HepG2 (cell line): ENCODE measurements around the gene NTN5. TPM values are rescaled to one million over a fixed set of nuclear protein-coding genes. Genes with fewer than 3 reads are reported as not detected.

ENCODE experiments used
- DMAP1 ChIP-seq: IDR thresholded peaks from 2 replicates; pipeline ENCODE4 v1.6.1; 2016
- E2F1 ChIP-seq: sonication (generic); formaldehyde crosslinking; IDR thresholded peaks from 2 replicates; pipeline ENCODE4 v1.5.0; 2020; ENCODE audit warnings: missing genetic modification reagents
- HMG20A ChIP-seq: IDR thresholded peaks from 2 replicates; pipeline ENCODE4 v1.6.1; 2016; ENCODE audit warnings: borderline replicate concordance
- KLF9 ChIP-seq: IDR thresholded peaks from 2 replicates; pipeline ENCODE4 v1.6.1; 2016; ENCODE audit warnings: low read depth
- NCOR1 ChIP-seq: fragments of 200-600 bp; sonication (generic); IDR thresholded peaks from 2 replicates; pipeline ENCODE4 v1.7.0; 2017; ENCODE audit warnings: antibody characterized with exemption, low read length, borderline replicate concordance
- RBAK ChIP-seq: sonication (generic); formaldehyde crosslinking; IDR thresholded peaks from 2 replicates; pipeline ENCODE4 v1.5.1; 2020; ENCODE audit warnings: mild to moderate bottlenecking, missing genetic modification reagents
- REL ChIP-seq: sonication (generic); formaldehyde crosslinking; conservative IDR thresholded peaks from 2 replicates; pipeline ENCODE4 v1.8.0; 2022; ENCODE audit warnings: mild to moderate bottlenecking, missing genetic modification reagents, moderate library complexity
- SAFB2 ChIP-seq: sonication (generic); formaldehyde crosslinking; IDR thresholded peaks from 2 replicates; pipeline ENCODE4 v1.5.1; 2020; ENCODE audit warnings: missing genetic modification reagents, low read depth, mild to moderate bottlenecking, borderline replicate concordance
- SIN3A ChIP-seq: IDR thresholded peaks from 2 replicates; pipeline ENCODE4 v1.6.1; 2011; ENCODE audit warnings: low read depth, mild to moderate bottlenecking, control low read depth, low read length, borderline replicate concordance
- SKIL ChIP-seq: sonication (generic); formaldehyde crosslinking; IDR thresholded peaks from 2 replicates; pipeline ENCODE4 v1.8.0; 2022; ENCODE audit warnings: missing genetic modification reagents, mild to moderate bottlenecking, moderate library complexity, borderline replicate concordance
- U2AF1 ChIP-seq: fragments of 200-400 bp; formaldehyde crosslinking; optimal IDR thresholded peaks from 2 replicates; pipeline ENCODE3; 2017; ENCODE audit warnings: mild to moderate bottlenecking, low read depth, low read length
- XRCC5 ChIP-seq: fragments of 200-400 bp; formaldehyde crosslinking; optimal IDR thresholded peaks from 2 replicates; pipeline ENCODE3; 2017; ENCODE audit warnings: mild to moderate bottlenecking, low read length
- ZFAT ChIP-seq: sonication (generic); formaldehyde crosslinking; conservative IDR thresholded peaks from 2 replicates; pipeline ENCODE4 v1.8.1; 2023; ENCODE audit warnings: missing genetic modification reagents, inconsistent platforms
- ZFX ChIP-seq: sonication (generic); formaldehyde crosslinking; IDR thresholded peaks from 2 replicates; pipeline ENCODE4 v1.4.0; 2020; ENCODE audit warnings: mild to moderate bottlenecking, low read depth, missing genetic modification reagents, moderate library complexity
- ZNF20 ChIP-seq: sonication (generic); formaldehyde crosslinking; IDR thresholded peaks from 2 replicates; pipeline ENCODE4 v1.4.0; 2020; ENCODE audit warnings: mild to moderate bottlenecking, moderate library complexity, missing genetic modification reagents
- ZNF562 ChIP-seq: sonication (generic); formaldehyde crosslinking; IDR thresholded peaks from 2 replicates; pipeline ENCODE4 v1.8.0; 2022; ENCODE audit warnings: missing genetic modification reagents, borderline replicate concordance
- polyA plus RNA-seq, 8 experiments: library from polyadenylated mRNA; depleted of rRNA in 3 of 8; stranded (reverse) in 7 of 8; unstranded in 1 of 8; fragments of >200 nt; fragmentation: Illumina TruSeq in 4 of 8; extraction: Trizol in 4 of 8; gene quantifications; 2 replicates each; pipeline versions ENCODE4 v1.2.1 to v1.2.3, GENCODE V29; 2011 to 2016; ENCODE audit warnings: low read depth in 4 of 8, missing spikeins in 1 of 8, mixed read lengths in 1 of 8; ENCODE audit not compliant: insufficient read depth in 1 of 8
- total RNA-seq, 5 experiments: library from RNA; depleted of rRNA; stranded (reverse); fragments of >200 nt; fragmentation: Illumina TruSeq; extraction: Trizol; gene quantifications; 2 replicates each; pipeline ENCODE4 v1.2.3, GENCODE V29; 2016; ENCODE audit warnings: low read depth in 1 of 5
- TF ChIP-seq, protein P1 (sequence below): sonication (generic); formaldehyde crosslinking; conservative IDR thresholded peaks from 2 replicates; pipeline ENCODE4 v1.4.0; 2020; ENCODE audit warnings: mild to moderate bottlenecking, missing genetic modification reagents, moderate library complexity
- TF ChIP-seq, protein P2 (sequence below): sonication (generic); formaldehyde crosslinking; IDR thresholded peaks from 2 replicates; pipeline ENCODE4 v1.8.0; 2022; ENCODE audit warnings: mild to moderate bottlenecking, missing genetic modification reagents, moderate library complexity

The NTN5 gene
- total and polyA plus RNA-seq, 2 of the 13 experiments (the other 11 are each of a cell fraction or from before 2014, with no cell fraction given): 0.05 TPM; not detected in 1

GRCh38 chr19:48634424-48635262 lies 38.2 kb downstream of the NTN5 start (continued):
- TF ChIP-seq SAFB2 (CRISPR knock-in tag) (no peak), SKIL (CRISPR knock-in tag) (no peak), U2AF1 (no peak), ZFAT (CRISPR knock-in tag) (no peak), E2F1 (no peak), DMAP1 (CRISPR knock-in tag) (peak; percentile 61), REL (no peak), KLF9 (CRISPR knock-in tag) (peak; percentile 92), NCOR1 (peak; percentile 74; the same call in 1 of the 2 replicates), ZNF20 (CRISPR knock-in tag) (no peak), SIN3A (peak; percentile 58; the same call in 1 of the 2 replicates), HMG20A (0 out of 2 replicates have a peak, but pooled peaks have one; percentile 14), XRCC5 (no peak), ZFX (CRISPR knock-in tag) (peak; percentile 79), ZNF562 (CRISPR knock-in tag) (no peak), RBAK (CRISPR knock-in tag) (no peak; the same call in 1 of the 2 replicates)
- TF ChIP-seq, protein P1, sequence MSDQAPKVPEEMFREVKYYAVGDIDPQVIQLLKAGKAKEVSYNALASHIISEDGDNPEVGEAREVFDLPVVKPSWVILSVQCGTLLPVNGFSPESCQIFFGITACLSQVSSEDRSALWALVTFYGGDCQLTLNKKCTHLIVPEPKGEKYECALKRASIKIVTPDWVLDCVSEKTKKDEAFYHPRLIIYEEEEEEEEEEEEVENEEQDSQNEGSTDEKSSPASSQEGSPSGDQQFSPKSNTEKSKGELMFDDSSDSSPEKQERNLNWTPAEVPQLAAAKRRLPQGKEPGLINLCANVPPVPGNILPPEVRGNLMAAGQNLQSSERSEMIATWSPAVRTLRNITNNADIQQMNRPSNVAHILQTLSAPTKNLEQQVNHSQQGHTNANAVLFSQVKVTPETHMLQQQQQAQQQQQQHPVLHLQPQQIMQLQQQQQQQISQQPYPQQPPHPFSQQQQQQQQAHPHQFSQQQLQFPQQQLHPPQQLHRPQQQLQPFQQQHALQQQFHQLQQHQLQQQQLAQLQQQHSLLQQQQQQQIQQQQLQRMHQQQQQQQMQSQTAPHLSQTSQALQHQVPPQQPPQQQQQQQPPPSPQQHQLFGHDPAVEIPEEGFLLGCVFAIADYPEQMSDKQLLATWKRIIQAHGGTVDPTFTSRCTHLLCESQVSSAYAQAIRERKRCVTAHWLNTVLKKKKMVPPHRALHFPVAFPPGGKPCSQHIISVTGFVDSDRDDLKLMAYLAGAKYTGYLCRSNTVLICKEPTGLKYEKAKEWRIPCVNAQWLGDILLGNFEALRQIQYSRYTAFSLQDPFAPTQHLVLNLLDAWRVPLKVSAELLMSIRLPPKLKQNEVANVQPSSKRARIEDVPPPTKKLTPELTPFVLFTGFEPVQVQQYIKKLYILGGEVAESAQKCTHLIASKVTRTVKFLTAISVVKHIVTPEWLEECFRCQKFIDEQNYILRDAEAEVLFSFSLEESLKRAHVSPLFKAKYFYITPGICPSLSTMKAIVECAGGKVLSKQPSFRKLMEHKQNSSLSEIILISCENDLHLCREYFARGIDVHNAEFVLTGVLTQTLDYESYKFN (CRISPR knock-in tag): peak; percentile 66
- TF ChIP-seq, protein P2, sequence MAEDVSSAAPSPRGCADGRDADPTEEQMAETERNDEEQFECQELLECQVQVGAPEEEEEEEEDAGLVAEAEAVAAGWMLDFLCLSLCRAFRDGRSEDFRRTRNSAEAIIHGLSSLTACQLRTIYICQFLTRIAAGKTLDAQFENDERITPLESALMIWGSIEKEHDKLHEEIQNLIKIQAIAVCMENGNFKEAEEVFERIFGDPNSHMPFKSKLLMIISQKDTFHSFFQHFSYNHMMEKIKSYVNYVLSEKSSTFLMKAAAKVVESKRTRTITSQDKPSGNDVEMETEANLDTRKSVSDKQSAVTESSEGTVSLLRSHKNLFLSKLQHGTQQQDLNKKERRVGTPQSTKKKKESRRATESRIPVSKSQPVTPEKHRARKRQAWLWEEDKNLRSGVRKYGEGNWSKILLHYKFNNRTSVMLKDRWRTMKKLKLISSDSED (CRISPR knock-in tag): no peak
